GM15510 (cell line): ENCODE data around the gene RPL36AL.

ENCODE experiments used
- POLR2A ChIP-seq: IDR thresholded peaks from 3 replicates; pipeline ENCODE4 v1.6.1; 2011; ENCODE audit warnings: borderline replicate concordance; ENCODE audit not compliant: insufficient read length; ENCODE audit errors: extremely low read depth

RPL36AL gene

GRCh38 chr14:49620182-49621113 is at the start of gene RPL36AL, which contains the start of gene MGAT2:
Gene RPL36AL, minus strand, starts transcription at chr14:49620626. Its CDS starts 1,522 bp downstream, at chr14:49619104.
Gene MGAT2, plus strand, starts transcription at chr14:49620799. Its CDS starts 470 bp downstream, at chr14:49621269.
- TF ChIP-seq POLR2A = peak; percentile 99

GRCh38 chr14:49659526-49660455 is 39.4 kb upstream of the RPL36AL start:
- no peak for TF ChIP-seq POLR2A

- TF ChIP-seq POLR2A = no peak
Observed at GRCh38 chr14:49654511-49654910, 34.1 kb upstream of the RPL36AL start.

- TF ChIP-seq POLR2A = no peak
Observed at GRCh38 chr14:49653508-49653907, 33.1 kb upstream of the RPL36AL start.

GRCh38 chr14:49642163-49642562 is 21.7 kb upstream of the RPL36AL start:
- TF ChIP-seq POLR2A = no peak

GRCh38 chr14:49641697-49642129 is 21.3 kb upstream of the RPL36AL start:
- TF ChIP-seq POLR2A = no peak

- TF ChIP-seq POLR2A = no peak
Observed at GRCh38 chr14:49640540-49641417, 20.4 kb upstream of the RPL36AL start.

GRCh38 chr14:49637534-49638078 is 17.2 kb upstream of the RPL36AL start:
- TF ChIP-seq POLR2A = no peak

GRCh38 chr14:49636866-49637265 is 16.4 kb upstream of the RPL36AL start:
- TF ChIP-seq POLR2A = no peak

GRCh38 chr14:49634547-49635334 is 14.3 kb upstream of the RPL36AL start, which contains the start of gene DNAAF2:
Gene DNAAF2, minus strand, starts transcription at chr14:49635244. Its CDS starts 95 bp downstream, at chr14:49635149.
- no peak for TF ChIP-seq POLR2A

GRCh38 chr14:49633640-49634546 is 13.5 kb upstream of the RPL36AL start:
- peak; percentile 89 for TF ChIP-seq POLR2A
